Panc1 (cell line): ENCODE measurements around the gene PROSER3. TPM values are rescaled to one million over a fixed set of nuclear protein-coding genes. Genes with fewer than 3 reads are reported as not detected.

Source experiments
- ATAC-seq: fragments of 200-7000 bp; cut with Tn5 transposase; 2 replicates; pipeline ENCODE4 v1.9.1; 2020; ENCODE audit warnings: mild to moderate bottlenecking, moderate library complexity
- BruUV-seq: library from RNA; stranded (reverse); fragments of 400-500 nt; replicated peaks from 2 replicates; lab custom pipeline; 2021; lab: Mats Ljungman, UMichigan
- CTCF ChIA-PET: fragments of 300-600 bp; sonication (Branson Sonifier 250); formaldehyde crosslinking; loops from one replicate; lab custom pipeline; 2022; ENCODE audit warnings: antibody characterized with exemption; lab: Charles Lee
- POLR2A ChIA-PET: fragments of 300-600 bp; sonication (Branson Sonifier 250); formaldehyde crosslinking; loops from one replicate; lab custom pipeline; 2022; ENCODE audit warnings: antibody characterized with exemption; lab: Charles Lee
- DNase-seq: peaks from one replicate; pipeline ENCODE4 v3.0.0-alpha.2; 2010; ENCODE audit warnings: low read depth, low spot score
- H3K27ac ChIP-seq: 2 replicates; pipeline ENCODE4 v1.5.1; 2011; ENCODE audit warnings: mild to moderate bottlenecking, low read length, inconsistent platforms
- H3K27me3 ChIP-seq: fragments of 200-500 bp; sonication (Bioruptor generic); 2 replicates; pipeline ENCODE4 v1.6.0; 2014; ENCODE audit warnings: low read length, inconsistent platforms; ENCODE audit not compliant: control insufficient read depth, insufficient read depth
- H3K36me3 ChIP-seq: fragments of 200-500 bp; sonication (Bioruptor generic); 2 replicates; pipeline ENCODE4 v1.5.1; 2014; ENCODE audit warnings: inconsistent platforms, mild to moderate bottlenecking, low read length, moderate library complexity; ENCODE audit not compliant: control insufficient read depth, insufficient read depth
- H3K4me1 ChIP-seq: 2 replicates; pipeline ENCODE4 v1.5.1; 2011; ENCODE audit warnings: inconsistent platforms, mild to moderate bottlenecking, low read length, moderate library complexity; ENCODE audit not compliant: control insufficient read depth, insufficient read depth
- H3K4me3 ChIP-seq, 2 experiments: 2 replicates each; pipeline ENCODE4 v1.5.1; 2011 to 2012; ENCODE audit warnings: low read depth in 2 of 2, low read length in 2 of 2, mild to moderate bottlenecking in 2 of 2, inconsistent platforms in 1 of 2, moderate library complexity in 1 of 2
- H3K9me3 ChIP-seq: fragments of 200-500 bp; sonication (Bioruptor generic); 2 replicates; pipeline ENCODE4 v1.5.1; 2014; ENCODE audit warnings: low read depth, mild to moderate bottlenecking, inconsistent platforms, low read length, moderate library complexity; ENCODE audit not compliant: control insufficient read depth, insufficient read depth
- POLR2AphosphoS5 ChIP-seq: IDR thresholded peaks from 2 replicates; pipeline ENCODE4 v1.6.1; 2012; ENCODE audit warnings: mild to moderate bottlenecking, low read depth, low read length, moderate library complexity
- SIN3A ChIP-seq: IDR thresholded peaks from 2 replicates; pipeline ENCODE4 v1.6.1; 2012; ENCODE audit warnings: low read depth, mild to moderate bottlenecking, low read length, moderate library complexity, borderline replicate concordance; ENCODE audit not compliant: insufficient read depth
- TCF7L2 ChIP-seq: IDR thresholded peaks from 2 replicates; pipeline ENCODE4 v1.6.1; 2011; ENCODE audit warnings: mild to moderate bottlenecking, low read depth, low read length, inconsistent platforms
- in situ Hi-C: cut with HindIII; loops from 2 replicates; pipeline ENCODE4 v1.10.0; 2016; ENCODE audit warnings: low sequenced_read_pairs, low pct_unique_long_range_greater_than_20kb
- intact Hi-C: fragments of 100-400 bp; cut with micrococcal nuclease; formaldehyde crosslinking; loops from one replicate; pipeline ENCODE4 v1.10.0; 2022; ENCODE audit not compliant: unreplicated experiment
- total RNA-seq: library from RNA; stranded (reverse); gene quantifications from one replicate; pipeline ENCODE4 v1.2.1, GENCODE V29; 2021; ENCODE audit not compliant: unreplicated experiment
- TF ChIP-seq, protein P1 (sequence below): fragments of 450-650 bp; IDR thresholded peaks from 2 replicates; pipeline ENCODE4 v1.5.1; 2017; ENCODE audit warnings: mild to moderate bottlenecking
- TF ChIP-seq, protein P2 (sequence below), 2 experiments: IDR thresholded peaks; 2 replicates each; pipeline ENCODE4 v1.6.1; 2011 to 2012; ENCODE audit warnings: low read depth in 2 of 2, control low read depth in 1 of 2, low read length in 1 of 2, mild to moderate bottlenecking in 1 of 2, moderate library complexity in 1 of 2; ENCODE audit not compliant: insufficient read depth in 1 of 2

PROSER3 gene
- total RNA-seq, 1 experiment from 2014 or later = 63.9 TPM

DNA sequence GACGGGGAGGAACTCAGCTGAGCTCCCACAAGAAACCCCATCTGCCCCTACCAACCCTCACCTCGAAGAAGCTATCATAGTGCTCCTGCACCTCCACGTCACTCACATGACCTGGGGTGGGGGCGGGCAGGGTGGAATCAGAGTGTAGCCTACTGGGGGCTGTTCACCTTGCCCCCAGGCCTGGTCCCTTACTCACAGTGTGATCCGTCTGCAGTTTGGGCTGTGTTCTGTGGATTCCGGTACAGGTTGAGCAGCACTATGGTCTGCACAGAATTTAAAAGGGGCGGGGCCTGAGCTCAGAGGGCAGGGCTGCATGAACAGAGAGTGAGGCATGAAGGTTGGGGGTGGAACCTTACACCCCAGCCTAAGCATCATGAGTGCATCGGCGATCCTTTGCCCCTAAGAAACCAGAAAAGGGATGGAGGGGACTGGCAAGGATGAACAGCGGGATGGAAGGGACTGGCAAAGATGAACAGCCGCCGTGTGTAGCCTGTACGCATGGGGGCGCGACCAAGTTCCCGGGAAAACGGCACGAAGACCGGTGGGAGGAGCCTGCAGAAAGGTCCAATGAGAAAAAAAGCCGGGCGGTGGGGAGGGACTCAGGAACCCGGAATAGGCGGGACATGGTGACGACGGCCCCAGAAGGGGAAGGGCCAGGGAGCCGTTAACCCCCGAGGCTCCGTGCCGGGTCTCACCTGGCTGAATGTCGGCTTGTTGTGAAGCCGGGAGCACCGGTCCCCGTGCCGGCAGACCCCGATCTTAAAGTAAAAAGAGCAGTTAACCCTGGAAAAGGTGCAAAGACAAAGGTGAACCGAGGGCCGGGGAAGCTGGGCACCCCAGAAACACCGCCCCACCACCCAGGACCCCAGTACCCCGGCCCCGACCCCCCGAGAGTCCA is 13.3 kb upstream of the PROSER3 start:
- TF ChIP-seq, protein P1, sequence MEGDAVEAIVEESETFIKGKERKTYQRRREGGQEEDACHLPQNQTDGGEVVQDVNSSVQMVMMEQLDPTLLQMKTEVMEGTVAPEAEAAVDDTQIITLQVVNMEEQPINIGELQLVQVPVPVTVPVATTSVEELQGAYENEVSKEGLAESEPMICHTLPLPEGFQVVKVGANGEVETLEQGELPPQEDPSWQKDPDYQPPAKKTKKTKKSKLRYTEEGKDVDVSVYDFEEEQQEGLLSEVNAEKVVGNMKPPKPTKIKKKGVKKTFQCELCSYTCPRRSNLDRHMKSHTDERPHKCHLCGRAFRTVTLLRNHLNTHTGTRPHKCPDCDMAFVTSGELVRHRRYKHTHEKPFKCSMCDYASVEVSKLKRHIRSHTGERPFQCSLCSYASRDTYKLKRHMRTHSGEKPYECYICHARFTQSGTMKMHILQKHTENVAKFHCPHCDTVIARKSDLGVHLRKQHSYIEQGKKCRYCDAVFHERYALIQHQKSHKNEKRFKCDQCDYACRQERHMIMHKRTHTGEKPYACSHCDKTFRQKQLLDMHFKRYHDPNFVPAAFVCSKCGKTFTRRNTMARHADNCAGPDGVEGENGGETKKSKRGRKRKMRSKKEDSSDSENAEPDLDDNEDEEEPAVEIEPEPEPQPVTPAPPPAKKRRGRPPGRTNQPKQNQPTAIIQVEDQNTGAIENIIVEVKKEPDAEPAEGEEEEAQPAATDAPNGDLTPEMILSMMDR = no peak
- TF ChIP-seq TCF7L2 = peak; percentile 19; the same call in 1 of the 2 replicates
- peak; percentile 59; the same call in 1 of the 2 replicates for TF ChIP-seq SIN3A
- peak; percentile 96 for TF ChIP-seq POLR2AphosphoS5
- TF ChIP-seq, protein P2, sequence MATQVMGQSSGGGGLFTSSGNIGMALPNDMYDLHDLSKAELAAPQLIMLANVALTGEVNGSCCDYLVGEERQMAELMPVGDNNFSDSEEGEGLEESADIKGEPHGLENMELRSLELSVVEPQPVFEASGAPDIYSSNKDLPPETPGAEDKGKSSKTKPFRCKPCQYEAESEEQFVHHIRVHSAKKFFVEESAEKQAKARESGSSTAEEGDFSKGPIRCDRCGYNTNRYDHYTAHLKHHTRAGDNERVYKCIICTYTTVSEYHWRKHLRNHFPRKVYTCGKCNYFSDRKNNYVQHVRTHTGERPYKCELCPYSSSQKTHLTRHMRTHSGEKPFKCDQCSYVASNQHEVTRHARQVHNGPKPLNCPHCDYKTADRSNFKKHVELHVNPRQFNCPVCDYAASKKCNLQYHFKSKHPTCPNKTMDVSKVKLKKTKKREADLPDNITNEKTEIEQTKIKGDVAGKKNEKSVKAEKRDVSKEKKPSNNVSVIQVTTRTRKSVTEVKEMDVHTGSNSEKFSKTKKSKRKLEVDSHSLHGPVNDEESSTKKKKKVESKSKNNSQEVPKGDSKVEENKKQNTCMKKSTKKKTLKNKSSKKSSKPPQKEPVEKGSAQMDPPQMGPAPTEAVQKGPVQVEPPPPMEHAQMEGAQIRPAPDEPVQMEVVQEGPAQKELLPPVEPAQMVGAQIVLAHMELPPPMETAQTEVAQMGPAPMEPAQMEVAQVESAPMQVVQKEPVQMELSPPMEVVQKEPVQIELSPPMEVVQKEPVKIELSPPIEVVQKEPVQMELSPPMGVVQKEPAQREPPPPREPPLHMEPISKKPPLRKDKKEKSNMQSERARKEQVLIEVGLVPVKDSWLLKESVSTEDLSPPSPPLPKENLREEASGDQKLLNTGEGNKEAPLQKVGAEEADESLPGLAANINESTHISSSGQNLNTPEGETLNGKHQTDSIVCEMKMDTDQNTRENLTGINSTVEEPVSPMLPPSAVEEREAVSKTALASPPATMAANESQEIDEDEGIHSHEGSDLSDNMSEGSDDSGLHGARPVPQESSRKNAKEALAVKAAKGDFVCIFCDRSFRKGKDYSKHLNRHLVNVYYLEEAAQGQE (IDR thresholded peaks at IDR 0.05; ENCODE audit: insufficient read depth in 1 of 2, low read depth in 2 of 2, low read length in 1 of 2) = no peak
- intact Hi-C loops (no loop called here), in situ Hi-C loops (no loop called here)
- Histone ChIP-seq H3K4me1 (peaks cover 30% of the 10 kb centered on the region), H3K9me3 (no peaks in the 10 kb centered on the region), H3K27me3 (no peaks in the 10 kb centered on the region), H3K4me3 (peak overlapping the region; percentile 92 to 97), H3K36me3 (no peaks in the 10 kb centered on the region), H3K27ac (peak overlapping the region; percentile 98)
- TSS peak; percentile 90 for BruUV-seq
- ATAC-seq (peak; percentile 80), DNase-seq (peak; percentile 89)
- ChIA-PET POLR2A (interaction anchor here (0.5 to 1.2 kb wide), 11 partner anchors 9 to 480 kb away, joined by 3 to 21 read pairs (median 5); no protein-coding TSS in a partner anchor), CTCF (interaction anchor here (0.6 to 0.7 kb wide), 3 partner anchors 29 to 89 kb away, joined by 3 to 7 read pairs (median 4); no protein-coding TSS in a partner anchor)

DNA sequence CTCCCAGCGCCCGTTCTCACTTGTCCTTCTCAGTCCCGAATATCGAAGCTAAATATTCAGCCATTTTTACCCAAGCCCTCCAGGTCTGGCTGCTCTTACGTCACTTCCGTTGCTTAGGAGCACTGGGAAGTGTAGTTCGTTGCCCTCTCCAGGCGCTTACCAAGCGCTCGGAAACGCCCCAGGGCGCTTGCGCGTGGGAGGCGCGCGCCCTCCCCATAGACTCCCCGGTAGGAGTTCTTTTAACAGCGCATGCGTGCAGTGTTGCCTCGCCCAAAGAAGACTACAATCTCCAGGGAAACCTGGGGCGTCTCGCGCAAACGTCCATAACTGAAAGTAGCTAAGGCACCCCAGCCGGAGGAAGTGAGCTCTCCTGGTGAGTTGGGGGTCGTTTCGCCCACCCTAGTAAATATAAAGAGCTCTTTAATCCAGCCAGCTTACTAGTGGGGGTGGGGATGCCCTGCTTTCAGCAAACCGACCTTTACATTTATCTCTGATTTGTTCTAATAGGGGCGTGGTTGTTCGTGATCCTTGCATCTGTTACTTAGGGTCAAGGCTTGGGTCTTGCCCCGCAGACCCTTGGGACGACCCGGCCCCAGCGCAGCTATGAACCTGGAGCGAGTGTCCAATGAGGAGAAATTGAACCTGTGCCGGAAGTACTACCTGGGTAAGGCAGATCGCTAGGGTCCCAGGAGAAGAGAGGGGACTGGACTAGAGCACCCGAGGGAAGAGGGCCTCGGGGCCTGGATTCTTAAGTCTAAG is 12.5 kb upstream of the PROSER3 start, which contains the start of the genes PSENEN and U2AF1L4:
TSS of gene PSENEN (plus strand) at position 324 of the 759 bp plus-strand sequence. CDS start at position 604, 280 bp downstream.
TSS of gene U2AF1L4 (minus strand) at position 91 of the 759 bp plus-strand sequence. CDS start at position 64, 27 bp downstream.
- no peaks in the 10 kb centered on the region for H3K27me3 ChIP-seq
- TSS peak; percentile 84 for BruUV-seq
- DNase-seq (peak; percentile 98), ATAC-seq (peak; percentile 80)
- H3K27ac ChIP-seq = peak within 1 kb of the TSS; percentile 98
- ChIA-PET CTCF (interaction anchor here (0.6 to 0.7 kb wide), 2 partner anchors 28 to 90 kb away, joined by 3 to 4 read pairs; no protein-coding TSS in a partner anchor), POLR2A (interaction anchor here (0.6 to 1.2 kb wide), 9 partner anchors 9 to 481 kb away, joined by 3 to 21 read pairs (median 5); no protein-coding TSS in a partner anchor)
- H3K9me3 ChIP-seq = no peaks in the 10 kb centered on the region
- intact Hi-C loops (no loop called here), in situ Hi-C loops (no loop called here)
- peak within 1 kb of the TSS; percentile 92 to 97 for H3K4me3 ChIP-seq
- TF ChIP-seq, protein P2 (IDR thresholded peaks at IDR 0.05; ENCODE audit: insufficient read depth in 1 of 2, low read depth in 2 of 2, low read length in 1 of 2) = no peak
- peak; percentile 84 for TF ChIP-seq POLR2AphosphoS5
- peak; percentile 91; the same call in 1 of the 2 replicates for TF ChIP-seq SIN3A
- no peak for TF ChIP-seq TCF7L2
- TF ChIP-seq, protein P1 = no peak
- H3K36me3 ChIP-seq = no peaks in the 10 kb centered on the region
- peaks cover 29% of the 10 kb centered on the region for H3K4me1 ChIP-seq
